ENCODE data around the gene ASPA.
"Not testable (repeated sequence)": the region's sequence is repeated elsewhere in the genome, so short reads cannot be mapped to it uniquely, and the experiment has no call there.

The ASPA gene

GRCh38 chr17:3475812-3476610 lies at the start of gene ASPA:
ASPA (plus strand) TSS chr17:3475997; CDS start chr17:3476160, 163 bp downstream.
- no peak for DNase-seq

- not testable (repeated sequence) for DNase-seq
Observed at GRCh38 chr17:3433215-3433614, 42.6 kb upstream of the ASPA start.

DNA sequence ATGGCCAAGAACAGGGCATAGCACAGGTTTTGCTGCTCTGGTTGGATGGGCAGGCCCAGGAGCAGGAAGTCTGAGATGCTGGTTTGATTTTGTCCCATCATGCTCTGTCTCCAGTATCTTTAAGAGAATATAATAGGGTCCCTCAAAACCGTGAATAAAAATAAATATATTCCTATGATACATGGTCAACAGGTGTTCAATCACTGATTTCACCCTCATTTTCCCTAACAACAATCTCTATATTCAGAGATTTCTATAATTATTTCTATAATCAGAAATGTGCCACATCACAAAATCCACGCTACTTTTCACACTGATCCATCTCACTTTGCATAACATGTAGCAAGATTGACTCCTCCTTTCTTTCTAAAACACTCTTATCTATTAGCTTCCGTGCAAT lies 42.1 kb upstream of the ASPA start, which contains the start of gene OR1E2:
Gene OR1E2 (minus strand): TSS at position 101 of the 400 bp plus-strand sequence. CDS start 0 bp downstream, at position 101.
- DNase-seq: no peak

DNA sequence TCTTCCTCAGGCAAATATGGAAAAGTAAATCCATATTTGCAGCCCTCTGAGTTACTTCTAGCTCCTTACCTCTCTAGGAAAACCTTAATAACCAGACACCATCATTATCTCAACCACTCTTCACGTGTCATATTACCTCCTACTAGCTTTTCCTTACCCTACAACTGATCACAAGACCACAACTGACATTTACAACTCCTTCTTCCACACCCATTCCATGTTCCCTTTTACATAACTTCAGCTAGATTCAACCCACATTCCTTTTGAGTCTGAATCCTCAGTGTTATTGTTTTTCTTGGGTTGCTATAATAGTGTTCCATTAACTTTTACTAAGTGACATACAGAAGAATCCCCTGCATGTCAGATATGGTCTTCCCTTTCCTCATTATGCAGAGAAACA lies 37.4 kb upstream of the ASPA start:
- no peak for DNase-seq

GRCh38 chr17:3440451-3440850 lies 35.3 kb upstream of the ASPA start:
- no peak for DNase-seq

- DNase-seq: no peak
Observed at GRCh38 chr17:3447625-3448024, 28.2 kb upstream of the ASPA start.

GRCh38 chr17:3448059-3448665 lies 27.6 kb upstream of the ASPA start:
- DNase-seq: no peak

GRCh38 chr17:3466355-3466754 lies 9.4 kb upstream of the ASPA start:
- DNase-seq: not testable (repeated sequence)

DNA sequence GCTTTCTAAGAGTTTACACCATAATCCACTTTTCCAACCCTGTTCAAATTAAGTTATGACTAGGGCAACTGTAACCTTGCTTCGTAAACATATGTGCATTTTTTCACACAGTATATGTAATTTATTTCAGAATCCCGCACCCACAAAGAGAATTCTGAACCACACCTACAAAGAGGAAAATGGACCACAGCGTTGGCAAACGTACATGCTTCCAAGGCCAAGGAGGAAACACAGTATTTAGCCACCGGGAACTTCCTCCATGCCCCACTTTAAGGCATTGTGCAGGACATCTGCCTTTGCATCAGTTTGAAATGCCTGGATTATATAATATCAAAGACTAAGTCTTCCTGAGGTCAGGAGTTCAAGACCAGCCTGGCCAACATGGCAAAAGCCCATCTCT lies 6.3 kb upstream of the ASPA start:
- no peak for DNase-seq

DNA sequence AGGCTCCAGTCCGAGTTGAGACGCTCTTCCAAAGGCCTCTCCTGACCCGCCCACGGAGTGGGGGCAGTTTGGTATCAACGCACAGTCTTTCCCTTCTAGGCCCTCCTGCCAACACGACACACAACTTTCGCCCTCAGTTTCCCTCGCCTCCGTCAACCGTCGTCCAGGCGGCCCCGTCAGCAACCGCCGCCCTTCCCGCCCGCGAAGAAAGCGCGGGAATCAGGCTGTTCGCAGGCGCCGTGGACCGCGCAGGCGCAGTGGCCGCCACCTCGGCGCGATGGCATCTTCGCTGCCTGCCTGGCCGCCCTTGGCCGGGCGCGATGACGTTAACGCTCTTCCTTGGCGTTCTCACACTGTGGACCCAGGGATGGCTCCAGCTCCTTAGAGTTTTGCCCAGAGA lies 4.2 kb upstream of the ASPA start, which contains the start of gene SPATA22:
Gene SPATA22 (minus strand): TSS at position 221 of the 400 bp plus-strand sequence. CDS start 2,494 bp downstream, outside the sequence.
- DNase-seq: no peak

GRCh38 chr17:3472137-3472536 lies 3.7 kb upstream of the ASPA start:
- no peak for DNase-seq

DNA sequence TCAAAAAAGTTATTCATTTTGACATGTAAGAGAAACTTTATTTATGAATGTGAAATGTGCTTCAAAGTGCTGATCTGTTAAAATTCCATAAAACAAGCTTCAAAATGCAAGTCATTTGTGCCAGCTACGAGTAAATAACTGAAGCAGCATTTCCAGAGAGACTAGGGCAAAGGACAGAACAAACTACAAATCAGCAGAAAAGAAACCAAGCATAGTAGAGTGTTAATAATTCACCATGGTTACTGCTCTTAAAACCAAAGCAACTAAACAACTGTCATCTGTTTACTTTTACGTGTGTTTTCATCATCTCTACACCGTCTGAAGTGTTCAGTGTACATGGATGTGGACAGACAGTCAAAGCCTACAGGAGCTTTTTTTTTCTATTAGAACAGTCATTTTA lies 1.6 kb upstream of the ASPA start:
- DNase-seq: no peak

- no peak for DNase-seq
Observed at GRCh38 chr17:3475251-3475685, 529 bp upstream of the ASPA start.

GRCh38 chr17:3479988-3480387 lies 4.2 kb downstream of the ASPA start:
- DNase-seq: no peak

DNA sequence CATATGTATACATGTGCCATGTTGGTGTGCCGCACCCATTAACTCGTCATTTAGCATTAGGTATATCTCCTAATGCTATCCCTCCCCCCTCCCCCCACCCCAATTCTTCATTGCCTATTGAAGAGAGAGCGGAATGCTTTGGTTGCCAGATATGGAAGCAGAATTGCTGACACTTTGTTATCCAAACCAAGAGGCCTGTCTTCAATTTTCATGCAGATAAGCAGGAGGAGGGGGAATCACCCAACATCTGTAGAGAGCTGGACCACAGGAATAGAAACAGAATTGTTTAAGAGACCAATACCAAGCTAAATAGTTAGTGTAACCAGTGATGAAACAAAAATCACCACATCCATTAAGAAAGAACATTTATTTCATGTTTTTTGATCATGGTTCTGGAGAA lies 7.1 kb downstream of the ASPA start:
- DNase-seq: no peak

DNA sequence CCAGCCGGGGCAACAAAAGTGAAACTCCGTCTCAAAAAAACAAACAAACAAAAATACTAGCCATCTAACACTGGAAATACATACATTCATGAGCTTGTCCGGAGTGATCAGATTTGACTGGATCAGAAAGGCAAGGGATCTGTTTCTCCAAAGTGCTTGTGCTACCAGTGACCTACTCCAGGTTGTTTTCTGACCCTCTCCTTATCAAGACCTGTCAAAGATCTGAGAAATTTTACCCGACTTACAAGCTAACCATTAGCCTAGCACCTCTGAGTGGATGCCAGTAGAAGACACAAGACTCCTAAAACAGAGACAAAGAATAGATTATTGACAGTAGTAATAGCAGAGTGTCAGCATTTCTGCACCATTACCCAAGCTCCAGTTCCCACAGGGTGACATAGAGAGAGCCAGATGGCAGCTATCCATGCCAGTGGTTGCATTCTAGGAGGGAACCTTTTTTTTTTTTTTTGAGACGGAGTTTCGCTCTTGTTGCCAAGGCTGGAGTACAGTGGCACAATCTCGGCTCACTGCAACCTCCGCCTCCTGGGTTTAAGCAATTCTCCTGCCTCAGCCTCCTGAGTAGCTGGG lies 9.8 kb downstream of the ASPA start:
- no peak for DNase-seq

GRCh38 chr17:3497101-3497500 lies 21.3 kb downstream of the ASPA start:
- DNase-seq: no peak

DNA sequence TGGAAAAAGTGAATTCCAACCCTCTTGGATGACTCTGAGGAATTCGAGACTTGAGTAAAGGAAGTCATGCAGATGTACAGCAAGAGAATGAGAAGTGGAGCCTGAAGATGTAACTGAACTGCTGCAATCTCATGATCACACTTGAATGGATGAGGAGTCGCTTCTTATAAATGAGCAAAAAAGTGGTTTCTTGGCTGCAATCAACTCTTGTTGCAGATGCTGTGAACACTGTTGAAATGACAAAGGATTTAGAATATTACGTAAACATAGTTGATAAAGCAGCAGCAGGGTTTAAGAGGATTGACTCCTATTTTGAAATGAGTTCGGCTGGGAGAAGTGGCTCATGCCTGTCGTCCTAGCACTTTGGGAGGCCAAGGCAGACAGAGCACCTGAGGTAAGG lies 25.5 kb downstream of the ASPA start:
- DNase-seq: no peak

DNA sequence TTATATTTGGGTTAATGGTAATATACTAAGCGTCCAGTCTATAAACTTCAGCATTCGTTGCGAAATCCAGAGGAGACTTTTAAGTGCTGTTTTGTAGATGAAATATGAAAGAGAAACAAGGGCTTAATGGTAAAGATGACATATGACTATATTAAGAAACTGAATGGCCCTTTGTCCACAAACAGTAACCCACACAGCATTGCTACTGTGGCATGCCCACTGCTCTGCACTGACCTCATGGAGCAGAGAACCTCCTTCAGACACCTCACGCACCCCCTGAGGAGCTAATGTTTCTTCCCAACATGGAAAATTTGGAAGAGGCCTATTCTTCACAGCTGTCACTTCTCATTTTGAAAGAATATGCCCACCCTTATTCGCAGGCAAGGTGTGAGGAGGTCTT lies 26.7 kb downstream of the ASPA start:
- DNase-seq: no peak

- no peak for DNase-seq
Observed at GRCh38 chr17:3503285-3503684, 27.5 kb downstream of the ASPA start.

GRCh38 chr17:3505008-3505407 lies 29.2 kb downstream of the ASPA start:
- DNase-seq: no peak

DNA sequence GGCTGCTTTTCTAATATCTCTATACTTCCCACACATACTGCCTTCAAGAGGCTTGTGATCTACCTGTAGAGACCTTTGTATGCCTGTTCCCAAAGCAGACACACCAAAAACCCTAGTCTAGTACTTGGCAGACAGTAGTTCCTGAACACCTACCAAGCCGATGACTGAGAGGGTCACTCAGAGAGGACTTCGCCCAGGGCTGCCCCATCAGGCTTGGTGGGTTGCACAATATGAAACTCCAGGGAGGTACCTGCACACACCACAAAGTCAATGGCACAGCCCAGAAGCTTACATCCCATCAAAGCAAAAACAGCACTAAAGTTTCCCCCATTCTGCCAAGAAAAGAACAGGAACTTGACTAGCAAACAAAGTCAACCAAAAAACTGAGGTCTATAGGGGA lies 30.3 kb downstream of the ASPA start:
- no peak for DNase-seq

DNA sequence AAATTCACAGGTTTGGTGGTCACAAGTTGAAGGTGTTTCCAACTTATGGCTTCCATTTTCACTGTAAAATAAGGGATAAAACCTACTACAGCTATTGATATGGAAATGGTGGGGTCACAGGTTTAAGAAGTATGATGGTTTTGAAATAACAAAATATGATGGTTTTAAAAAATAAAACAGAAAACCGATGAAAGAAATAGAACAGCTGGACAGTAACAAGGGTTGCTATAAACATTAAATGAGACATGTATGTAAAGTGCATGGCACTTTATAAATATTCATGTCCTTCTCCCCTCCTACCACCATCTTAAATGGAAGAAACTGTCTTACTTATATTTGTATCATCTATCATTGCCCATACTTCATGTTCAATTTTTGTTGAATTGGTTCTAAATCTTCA lies 31.3 kb downstream of the ASPA start:
- no peak for DNase-seq

- DNase-seq: no peak
Observed at GRCh38 chr17:3507869-3508268, 32.1 kb downstream of the ASPA start.
